GM18505 (cell line): Measurements from ENCODE around the gene GRIN2A.

Experiments used
- ATAC-seq: cut with Tn5 transposase; IDR thresholded peaks from one replicate; pipeline ENCODE4 v1.9.1; 2021; ENCODE audit not compliant: unreplicated experiment
- POLR2A ChIP-seq: IDR thresholded peaks from 4 replicates; pipeline ENCODE4 v1.6.1; 2011; ENCODE audit warnings: borderline replicate concordance; ENCODE audit not compliant: insufficient read depth, insufficient read length; ENCODE audit errors: extremely low read depth

GRIN2A gene

GRCh38 chr16:9867176-9867575 lies 315.1 kb downstream of the GRIN2A start:
- no peak for ATAC-seq
- TF ChIP-seq POLR2A = no peak

DNA sequence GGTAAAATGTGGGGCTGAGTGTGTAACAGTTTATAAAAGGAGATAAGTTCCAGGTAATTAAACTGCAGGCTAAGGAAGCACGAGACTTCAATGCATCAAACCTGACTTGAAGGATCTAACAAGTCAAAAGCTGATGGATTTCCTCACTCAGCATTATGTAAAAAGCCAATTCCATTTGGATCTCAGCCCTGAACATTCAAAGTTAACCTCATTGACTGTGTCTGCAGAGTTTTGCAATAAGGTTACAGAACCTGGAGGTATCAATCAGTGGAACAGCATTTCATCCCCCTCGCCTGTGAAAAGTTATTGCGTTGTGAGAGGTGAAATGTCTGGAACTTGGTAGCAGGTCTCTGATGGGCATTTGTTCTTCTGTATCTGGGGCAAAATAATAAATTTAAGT lies 317.8 kb downstream of the GRIN2A start:
- no peak for TF ChIP-seq POLR2A
- no peak for ATAC-seq

- no peak for ATAC-seq
- no peak for TF ChIP-seq POLR2A
These were observed 319.9 kb downstream of the GRIN2A start for GRCh38 chr16:9862327-9862726.

DNA sequence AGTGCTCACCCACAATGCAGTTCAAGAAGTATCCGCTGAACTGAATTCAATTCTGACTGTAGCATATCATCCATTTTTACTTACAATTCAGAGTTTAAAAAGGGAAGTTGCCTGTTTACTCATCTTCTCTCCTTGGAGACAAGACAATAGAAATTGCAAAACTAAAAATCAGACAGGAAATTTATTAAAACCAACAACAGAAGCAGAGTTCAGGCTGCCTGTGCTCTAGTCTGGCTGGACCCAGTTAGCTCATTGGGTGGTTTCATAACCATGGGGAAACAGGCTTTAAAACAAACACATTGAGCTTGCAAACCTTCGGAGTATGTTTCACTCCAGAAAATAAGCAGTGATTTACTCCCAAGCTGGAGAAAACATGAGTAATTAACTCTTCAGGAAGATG lies 321.4 kb downstream of the GRIN2A start:
- no peak for ATAC-seq
- no peak for TF ChIP-seq POLR2A

GRCh38 chr16:9859701-9860327 lies 322.4 kb downstream of the GRIN2A start:
- no peak for TF ChIP-seq POLR2A
- ATAC-seq = no peak

GRCh38 chr16:9854675-9855074 lies 327.6 kb downstream of the GRIN2A start:
- ATAC-seq = no peak
- TF ChIP-seq POLR2A = no peak

DNA sequence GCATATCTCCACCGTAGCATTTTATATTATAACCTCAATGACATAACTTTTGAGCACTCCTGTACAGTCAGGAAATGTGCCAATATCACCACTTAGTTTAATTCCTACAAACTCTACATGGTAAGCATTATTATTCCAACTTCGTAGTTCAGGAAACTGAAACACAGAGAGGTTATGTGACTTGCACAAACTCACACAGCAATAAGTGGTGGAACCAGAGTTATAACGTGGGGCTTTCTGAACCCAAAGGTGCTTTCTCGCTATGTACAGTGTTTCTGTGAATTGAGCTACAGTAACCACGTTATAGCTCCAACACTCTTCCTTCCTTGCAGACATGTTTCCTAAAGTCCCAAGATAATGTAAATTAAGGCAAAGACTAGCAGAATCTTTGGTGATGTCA lies 330.2 kb downstream of the GRIN2A start:
- ATAC-seq = no peak
- TF ChIP-seq POLR2A = no peak

- no peak for ATAC-seq
- TF ChIP-seq POLR2A = no peak
These were observed 331.4 kb downstream of the GRIN2A start for GRCh38 chr16:9850817-9851216.

GRCh38 chr16:9849697-9850245 lies 332.5 kb downstream of the GRIN2A start:
- no peak for ATAC-seq
- TF ChIP-seq POLR2A = no peak

DNA sequence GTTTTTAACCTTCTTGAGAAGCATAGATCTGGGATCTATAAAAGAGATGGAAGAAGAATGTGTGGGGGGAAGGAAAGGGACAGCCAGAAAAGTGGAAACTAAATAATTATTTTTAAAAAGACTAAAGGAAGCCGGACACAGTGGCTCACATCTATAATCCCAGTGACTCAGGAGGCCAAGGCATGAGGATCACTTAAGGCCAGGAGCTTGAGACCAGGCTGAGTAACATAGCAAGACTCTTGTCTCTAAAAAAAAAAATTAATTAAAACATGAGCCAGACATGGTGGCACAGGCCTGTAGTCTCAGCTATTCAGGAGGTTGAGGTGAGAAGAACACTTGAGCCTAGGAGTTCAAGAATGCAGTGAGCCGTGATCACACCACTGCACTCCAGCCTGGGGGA lies 335.1 kb downstream of the GRIN2A start:
- no peak for TF ChIP-seq POLR2A
- ATAC-seq = no peak

DNA sequence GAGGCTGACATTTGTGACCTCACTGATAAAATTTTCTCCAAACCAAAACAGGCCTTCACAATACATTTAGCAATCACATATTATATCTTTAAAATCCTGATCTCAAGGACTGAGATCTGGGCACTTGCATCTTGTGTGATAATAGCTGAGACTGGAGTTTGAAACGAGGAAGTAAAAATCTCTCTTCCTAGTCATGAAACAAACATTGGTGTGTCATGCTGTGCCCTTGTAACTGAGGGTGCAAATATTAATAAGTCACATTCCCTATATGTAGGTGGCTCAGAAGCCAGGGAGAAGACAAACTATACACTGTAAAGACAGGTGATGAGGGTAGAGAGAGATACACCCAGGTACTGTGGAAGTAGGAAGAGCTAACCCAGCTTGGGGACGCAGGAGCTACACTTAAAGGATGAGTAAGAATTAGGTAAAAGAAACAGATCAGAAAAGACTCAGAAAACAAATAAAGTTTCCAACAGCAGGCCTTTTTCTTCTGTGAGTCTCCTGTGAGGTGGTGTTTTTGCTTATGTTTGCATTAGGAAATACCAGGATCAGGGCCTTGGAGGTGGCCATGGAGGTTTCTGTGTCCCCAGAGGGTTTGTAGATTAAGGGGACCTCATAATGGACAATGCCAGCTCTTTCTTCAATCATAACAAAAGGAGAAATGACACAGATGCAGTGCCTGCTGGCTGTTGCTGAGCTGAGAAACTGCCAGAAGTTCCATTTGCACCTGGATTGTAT lies 335.7 kb downstream of the GRIN2A start:
- no peak for ATAC-seq
- TF ChIP-seq POLR2A = no peak

DNA sequence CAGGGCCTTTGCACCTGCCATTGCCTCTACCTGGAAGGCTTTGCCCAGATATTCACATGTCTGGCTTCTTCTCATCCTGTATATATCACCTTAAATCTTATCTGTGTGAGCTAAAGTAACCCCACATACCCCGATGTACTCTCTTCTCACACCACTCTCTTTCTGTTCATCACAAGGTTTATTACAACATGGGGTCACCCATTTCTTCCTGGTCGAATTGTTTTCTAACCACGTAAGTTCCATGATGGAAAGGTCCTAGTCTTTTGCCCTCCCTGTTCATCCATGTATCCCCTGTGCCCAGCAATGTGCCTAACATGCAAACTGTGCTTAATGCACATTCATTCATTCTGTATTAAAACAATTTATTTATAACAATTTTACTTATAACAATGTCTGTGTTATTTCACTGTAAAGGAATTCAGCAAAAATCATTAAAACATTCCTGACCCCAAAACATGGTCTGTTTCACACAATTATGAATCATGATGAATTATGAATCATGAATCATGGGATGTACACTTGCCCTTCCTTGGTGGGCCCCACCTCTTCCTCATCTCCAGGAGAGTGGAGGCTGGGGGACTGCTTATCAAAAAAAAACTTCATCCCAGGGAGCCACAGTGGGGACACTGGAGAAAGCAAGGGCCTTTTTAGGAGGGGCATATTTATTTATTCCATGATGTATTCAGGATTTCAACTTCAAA lies 336.4 kb downstream of the GRIN2A start:
- no peak for ATAC-seq
- no peak for TF ChIP-seq POLR2A

DNA sequence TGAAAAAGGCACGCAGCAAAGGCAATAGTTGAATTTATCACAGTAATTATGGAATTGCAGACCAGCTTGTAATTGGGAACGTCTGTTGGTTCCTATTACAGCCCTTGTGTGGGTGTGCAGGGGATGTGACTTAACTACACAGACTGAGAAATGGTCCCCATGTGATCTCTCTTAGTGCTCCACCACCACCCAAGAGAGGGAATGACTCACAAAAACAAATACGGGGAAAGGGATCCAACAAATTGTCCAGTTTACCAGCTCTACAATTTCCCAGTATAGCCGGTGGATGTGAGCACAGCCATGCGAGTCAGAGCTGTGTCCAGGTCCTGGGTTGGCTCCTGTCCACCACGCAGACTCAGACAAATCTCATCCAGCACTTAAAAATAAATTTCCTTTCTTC lies 337.9 kb downstream of the GRIN2A start:
- no peak for TF ChIP-seq POLR2A

GRCh38 chr16:9843424-9844018 lies 338.7 kb downstream of the GRIN2A start:
- no peak for ATAC-seq
- TF ChIP-seq POLR2A = no peak

More for the DNA sequence above, 337.9 kb downstream of the GRIN2A start:
- no peak for ATAC-seq
